ENCODE data around the gene GRIA3.

DNA sequence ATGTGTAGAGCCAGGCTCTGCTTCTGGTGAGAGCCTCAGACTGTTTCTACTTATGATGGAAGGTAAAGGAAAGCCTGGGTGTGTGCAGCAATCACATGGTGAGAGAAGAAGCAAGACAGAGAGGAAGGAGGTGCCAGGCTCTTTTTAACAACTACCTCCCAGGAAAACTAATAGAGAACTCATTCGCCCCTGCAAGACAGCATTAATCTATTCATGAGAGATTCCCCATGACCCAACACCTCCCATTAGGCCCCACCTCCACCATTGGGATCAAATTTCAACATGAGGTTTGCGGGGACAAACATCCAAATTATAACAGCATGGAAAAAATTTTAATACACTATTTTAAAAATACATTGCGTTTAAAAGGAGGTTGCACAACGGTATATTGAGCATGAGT is 24.7 kb upstream of the GRIA3 start:
- TF ChIP-seq GATA2 (IDR thresholded peaks at IDR 0.05; ENCODE audit: low read depth, low read length) = no peak
- no peak for TF ChIP-seq GATA3 (IDR thresholded peaks at IDR 0.05; ENCODE audit: low read depth, low read length)

Data from SH-SY5Y (cell line).